Right ventricle myocardium inferior (tissue), 1 donor: ENCODE measurements around the gene ITPR1. TPM values are rescaled to one million over a fixed set of nuclear protein-coding genes. Genes with fewer than 3 reads are reported as not detected.
A peak's percentile ranks its signal among the peaks of the same experiment; 100 is the strongest.
"Not testable (repeated sequence)": the region's sequence is repeated elsewhere in the genome, so short reads cannot be mapped to it uniquely, and the experiment has no call there.

Experiments used
- ATAC-seq: fragments of 200-7000 bp; cut with Tn5 transposase; one replicate; pipeline ENCODE4 v1.9.1; 2020; ENCODE audit warnings: mild to moderate bottlenecking, moderate library complexity
- DNase-seq: peaks from one replicate; pipeline ENCODE4 v3.0.0; 2021; ENCODE audit errors: missing footprints
- intact Hi-C: fragments of 100-400 bp; cut with DNase I; formaldehyde crosslinking; loops from one replicate; pipeline ENCODE4 v1.11.0; 2022
- total RNA-seq: library from RNA; stranded (reverse); fragmentation: NEBNext Ultra II Directional; extraction: Animal tissue kit (Norgen Biotek cat#: 25700); gene quantifications from one replicate; pipeline ENCODE4 v1.2.1, GENCODE V29; 2021
- donor health status: DM: no; HTN: yes; CAD: no; lungs with severe emphysema.

ITPR1 gene
- total RNA-seq, 1 donor from 2014 or later, result 22.4 TPM

DNA sequence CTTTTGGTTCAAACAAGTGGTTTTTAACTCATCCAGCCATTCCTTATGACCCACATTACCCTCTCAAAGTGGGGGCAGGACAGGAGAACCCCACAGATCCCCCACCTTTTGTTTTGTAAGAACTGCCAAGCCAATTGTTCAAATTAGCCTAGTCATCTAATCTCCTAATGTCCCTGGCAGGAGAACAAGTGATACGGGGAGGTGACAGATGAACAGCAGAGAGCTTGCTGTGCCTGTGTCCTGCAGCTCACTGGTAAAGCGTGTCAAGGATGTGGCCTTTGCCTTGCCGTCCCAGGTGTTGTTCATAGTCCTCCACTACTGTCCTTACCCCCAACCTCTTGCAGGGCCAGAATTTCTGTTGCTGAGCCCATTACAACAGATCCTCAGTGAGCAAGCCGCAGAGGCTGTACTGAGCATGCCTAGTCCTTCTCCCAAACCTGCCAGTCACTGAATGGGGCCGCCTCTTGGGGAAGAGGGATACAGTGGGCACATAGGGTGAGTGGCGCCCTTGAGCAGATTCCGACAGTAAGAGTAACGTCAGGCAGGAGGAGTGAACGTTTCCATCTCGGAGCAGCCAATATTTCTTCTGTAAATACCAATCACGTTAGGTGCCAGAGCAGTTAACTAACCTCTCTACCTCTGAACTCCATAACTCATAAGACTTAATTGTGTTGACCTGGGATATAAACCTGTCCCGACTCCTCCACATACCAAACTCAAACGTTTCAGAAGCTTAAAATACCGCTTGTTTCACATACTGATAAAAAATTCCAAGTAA is 87.4 kb downstream of the ITPR1 start:
- ATAC-seq (peak; percentile 64), DNase-seq (no peak)
- intact Hi-C loops, result loop anchor here (2.0 to 5.0 kb wide), 2 partner anchors 48 to 88 kb away; partner anchors contain the start of gene ITPR1

DNA sequence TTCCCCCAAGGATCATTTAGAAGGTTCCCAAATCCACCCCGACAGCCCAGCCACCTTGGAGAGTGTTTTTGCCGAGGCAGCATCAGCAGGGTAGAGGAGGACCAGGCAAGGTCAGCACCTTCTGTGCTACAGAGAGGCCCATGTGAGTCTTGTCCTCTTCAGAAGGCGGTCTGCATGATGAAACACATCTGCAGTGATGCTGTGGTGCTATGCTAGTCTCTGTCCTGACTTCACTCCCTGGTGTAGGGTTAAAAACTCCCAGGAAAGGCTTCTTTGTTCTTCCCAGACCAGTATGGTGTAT is 87.9 kb downstream of the ITPR1 start:
- intact Hi-C loops, result loop anchor here (2.0 to 5.0 kb wide), 2 partner anchors 49 to 88 kb away; partner anchors contain the start of gene ITPR1
- ATAC-seq, result peak; percentile 42
- no peak for DNase-seq

DNA sequence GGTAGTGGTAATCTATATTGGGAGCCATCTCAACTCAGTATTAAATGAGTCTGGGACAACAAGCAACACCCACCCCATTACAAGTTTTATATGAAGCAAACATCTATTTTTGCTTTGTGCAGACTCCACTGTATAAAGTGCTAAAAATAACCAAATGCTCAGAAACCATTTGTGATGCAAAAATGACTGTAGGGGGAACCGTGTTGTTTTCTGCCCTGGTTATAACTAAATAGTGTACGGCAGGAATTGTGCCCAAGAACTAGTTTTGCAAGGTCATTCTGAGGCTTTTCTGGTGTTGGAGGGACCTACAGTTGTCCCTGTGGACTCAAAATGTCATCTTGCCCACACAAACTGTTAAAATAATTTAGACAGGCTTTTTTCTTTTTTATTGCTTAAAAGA is 88.3 kb downstream of the ITPR1 start:
- intact Hi-C loops, result loop anchor here (2.0 to 5.0 kb wide), 2 partner anchors 49 to 89 kb away; partner anchors contain the start of gene ITPR1
- DNase-seq (no peak), ATAC-seq (no peak)

DNA sequence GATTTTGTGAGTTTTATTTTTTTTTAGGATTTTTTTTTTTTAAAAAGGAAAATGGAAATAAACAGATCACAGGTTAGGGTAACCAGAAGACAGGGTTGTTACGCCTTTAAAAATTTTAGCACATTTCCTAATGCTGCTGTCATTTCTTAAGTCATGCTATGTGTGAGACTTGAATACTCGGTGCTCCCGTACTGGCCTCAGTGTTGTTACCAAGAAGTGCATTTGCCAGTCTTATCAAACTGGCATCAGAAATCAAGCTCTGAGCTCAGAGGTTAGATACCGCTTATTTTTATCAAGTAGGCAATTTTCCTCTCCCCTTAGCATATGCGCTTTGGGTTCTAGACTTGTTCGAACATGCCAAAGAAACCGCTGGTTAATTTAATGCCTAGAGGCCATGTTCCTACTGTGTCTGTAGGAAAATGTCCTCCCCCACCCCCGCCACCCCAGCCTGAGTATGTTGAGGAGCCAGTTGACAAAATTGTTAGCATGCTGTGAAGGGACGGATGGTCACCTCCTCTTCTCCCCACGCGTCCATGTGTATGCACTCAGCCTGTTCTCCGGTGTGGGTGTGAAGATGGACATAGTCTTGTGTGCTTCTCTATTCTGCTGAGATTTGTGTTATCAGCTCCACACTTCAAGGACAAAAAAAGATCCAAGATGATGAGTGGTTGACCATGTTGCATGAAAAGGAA is 88.9 kb downstream of the ITPR1 start:
- no peak for ATAC-seq
- intact Hi-C loops, result loop anchor here (2.0 to 5.0 kb wide), 2 partner anchors 50 to 89 kb away; partner anchors contain the start of gene ITPR1

DNA sequence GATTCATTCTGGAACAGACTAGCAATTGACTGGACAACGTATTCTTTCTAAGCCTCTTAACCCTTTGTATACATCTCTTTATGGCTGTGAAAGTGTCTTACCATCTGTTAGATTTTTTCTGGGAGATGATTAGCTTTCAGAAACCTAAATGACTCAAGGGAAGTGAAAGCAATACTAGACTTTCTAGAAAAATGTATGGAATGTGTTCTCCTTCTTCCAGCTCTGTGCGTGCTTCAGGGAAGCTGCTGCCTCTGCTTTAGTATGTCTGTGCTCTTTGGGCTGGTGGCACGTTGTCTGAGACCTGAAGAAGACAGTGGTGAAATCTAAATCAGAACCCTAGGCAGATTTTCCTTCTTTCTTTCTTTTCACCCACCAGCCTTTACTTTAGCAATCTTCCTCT is 89.5 kb downstream of the ITPR1 start:
- intact Hi-C loops, result loop anchor here (5.0 kb wide), 1 partner anchor 50 kb away; no protein-coding TSS in a partner anchor
- ATAC-seq (no peak), DNase-seq (no peak)

More for the DNA sequence above, 88.9 kb downstream of the ITPR1 start:
- DNase-seq, result no peak

DNA sequence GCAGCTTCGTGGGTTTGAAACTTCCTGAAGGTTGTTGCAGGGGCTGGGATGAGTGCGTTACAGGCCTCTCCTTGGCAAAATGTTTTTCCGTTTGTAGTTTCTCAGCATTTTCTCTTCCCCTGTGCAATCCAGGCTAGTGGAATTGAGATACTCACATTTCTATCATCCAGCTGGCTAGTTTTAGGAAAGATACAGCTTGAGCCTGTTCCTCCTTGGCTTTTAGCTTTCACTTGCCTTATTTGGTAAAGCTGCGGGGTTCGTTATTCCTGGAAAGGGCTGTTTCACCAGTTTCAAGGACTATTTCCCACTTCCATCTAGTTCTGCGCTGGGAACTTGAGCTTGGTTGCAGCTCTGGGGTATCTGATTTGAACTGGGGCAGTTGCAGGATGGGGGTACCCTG is 90.3 kb downstream of the ITPR1 start:
- DNase-seq, result no peak
- ATAC-seq, result peak; percentile 64
- intact Hi-C loops, result loop anchor here (5.0 kb wide), 1 partner anchor 51 kb away; no protein-coding TSS in a partner anchor

DNA sequence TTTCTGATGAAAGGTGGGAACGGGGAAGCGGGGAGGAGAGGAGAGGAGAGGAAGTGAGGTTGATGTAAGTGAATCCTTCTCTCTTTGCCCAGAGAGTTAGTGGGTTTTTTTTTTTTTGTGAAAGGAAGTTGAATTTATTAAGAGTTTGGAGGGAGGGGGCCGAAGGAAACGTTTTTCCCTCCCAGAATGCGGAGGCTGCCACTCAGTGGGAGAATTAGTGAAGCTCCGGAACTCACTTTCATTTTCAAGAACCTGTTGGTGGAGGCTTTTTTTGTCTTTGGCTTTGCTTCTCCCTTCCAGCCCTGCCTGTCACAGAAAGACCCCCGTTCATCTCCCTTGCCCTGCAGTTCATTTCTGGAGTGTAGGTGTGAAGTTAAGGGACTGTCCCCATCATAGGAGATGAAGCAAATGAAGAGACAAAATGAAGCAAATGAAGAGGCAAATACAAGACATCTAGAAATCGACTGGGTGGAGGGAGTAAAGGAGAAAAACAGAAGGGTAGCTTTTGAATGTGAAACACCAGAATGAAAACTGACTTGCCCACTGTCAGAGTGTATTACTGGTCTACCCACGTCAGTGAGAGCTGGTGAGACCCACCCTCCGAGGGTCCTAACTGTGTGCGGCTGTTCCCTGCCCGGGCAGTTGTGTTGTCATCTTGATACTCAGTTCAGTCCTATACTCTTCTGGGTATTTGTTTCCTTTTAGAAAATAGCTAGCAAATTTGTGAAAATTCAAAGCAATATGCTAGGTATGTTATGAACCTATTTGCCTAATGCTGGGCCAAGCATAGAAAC is 91.5 kb downstream of the ITPR1 start:
- ATAC-seq (peak; percentile 12), DNase-seq (no peak)
- intact Hi-C loops, result loop anchor here (5.0 kb wide), 2 partner anchors 52 to 232 kb away; no protein-coding TSS in a partner anchor

DNA sequence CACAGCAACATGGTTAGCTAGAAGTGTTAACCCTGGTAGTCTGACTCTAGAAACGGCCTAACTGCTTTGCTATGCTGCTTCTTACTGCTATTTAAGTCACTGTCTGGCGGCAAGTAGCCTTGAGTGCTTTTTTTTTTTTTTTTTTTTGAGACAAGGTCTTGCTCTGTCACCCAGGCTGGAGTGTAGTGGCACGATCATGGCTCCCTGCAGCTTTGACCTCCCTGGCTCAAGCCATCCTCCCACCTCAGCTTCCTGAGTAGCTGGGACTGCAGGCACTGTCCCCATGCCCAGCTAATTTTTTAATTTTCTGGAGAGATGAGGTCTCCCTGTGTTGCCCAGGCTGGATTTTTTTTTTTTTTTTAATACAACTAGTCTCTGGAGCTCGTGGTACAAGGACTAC is 93.2 kb downstream of the ITPR1 start:
- DNase-seq, result no peak
- ATAC-seq, result no peak
- intact Hi-C loops, result loop anchor here (5.0 kb wide), 1 partner anchor 234 kb away; no protein-coding TSS in a partner anchor

DNA sequence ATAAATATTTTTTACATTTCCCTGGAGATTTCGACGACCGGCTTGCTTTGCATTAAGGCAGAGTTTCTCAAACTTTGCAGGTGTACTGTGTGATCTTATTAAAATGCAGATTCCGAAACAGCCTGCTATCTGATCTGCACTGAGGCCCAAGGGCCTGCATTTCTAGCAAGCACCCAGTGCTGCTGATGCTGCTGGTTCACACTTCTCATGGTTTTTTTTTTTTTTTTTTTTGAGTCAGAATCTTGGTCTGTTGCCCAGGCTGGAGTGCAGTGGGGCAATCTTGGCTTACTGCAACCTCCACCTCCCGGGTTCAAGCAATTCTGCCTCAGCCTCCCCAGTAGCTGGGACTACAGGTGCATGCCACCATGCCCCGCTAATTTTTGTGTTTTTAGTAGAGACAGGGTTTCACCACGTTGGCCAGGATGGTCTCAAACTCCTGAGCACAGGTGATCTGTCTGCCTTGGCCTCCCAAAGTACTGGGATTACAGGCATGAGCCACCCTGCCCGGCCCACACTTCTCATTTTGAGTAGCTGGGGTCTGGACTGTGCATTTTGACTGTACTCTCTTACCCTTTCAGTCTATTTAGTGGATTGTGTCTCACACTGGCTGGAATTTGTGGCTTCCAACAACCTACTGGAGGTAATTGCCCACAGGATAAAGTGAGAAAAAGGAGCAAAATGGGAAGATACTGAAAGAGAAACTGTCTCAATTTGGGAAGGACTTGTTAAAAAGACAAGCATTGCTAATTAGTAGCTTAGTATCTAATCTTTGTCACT is 94.1 kb downstream of the ITPR1 start:
- no peak for ATAC-seq
- intact Hi-C loops, result loop anchor here (5.0 kb wide), 1 partner anchor 235 kb away; no protein-coding TSS in a partner anchor
- no peak for DNase-seq

DNA sequence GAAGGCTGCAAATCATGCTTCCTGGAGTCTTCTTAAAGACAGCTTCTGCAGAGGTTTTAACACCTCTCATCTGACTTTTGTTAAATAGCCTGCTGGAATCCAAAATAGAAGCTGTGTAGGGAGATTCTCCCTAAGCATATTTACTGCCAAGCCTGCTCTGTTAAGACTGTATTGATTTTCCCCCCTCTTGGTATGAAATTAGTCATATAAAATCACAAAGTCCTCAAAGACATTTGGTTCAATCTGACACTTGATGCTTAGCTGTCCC is 94.6 kb downstream of the ITPR1 start:
- intact Hi-C loops, result loop anchor here (5.0 kb wide), 1 partner anchor 235 kb away; no protein-coding TSS in a partner anchor
- ATAC-seq (no peak), DNase-seq (no peak)

DNA sequence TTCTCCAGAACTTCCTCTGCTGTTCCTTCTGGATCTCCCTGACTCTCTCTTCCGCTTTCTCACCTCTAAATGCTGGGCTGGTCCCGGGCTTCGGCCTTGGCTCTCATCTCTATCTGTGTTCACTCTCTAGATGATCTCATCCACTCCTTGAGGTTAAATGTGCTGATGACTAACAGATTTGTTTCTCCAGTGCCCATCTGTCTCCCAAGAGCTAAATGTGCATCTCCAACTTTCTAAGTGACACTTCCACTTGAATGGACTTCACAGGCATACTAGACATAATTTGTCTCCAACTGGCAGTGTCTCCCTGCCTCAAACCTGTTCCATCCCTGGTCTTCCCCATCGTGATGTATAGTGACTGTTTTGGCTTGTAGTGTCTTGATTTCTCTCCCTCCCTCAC is 95.3 kb downstream of the ITPR1 start:
- DNase-seq (no peak), ATAC-seq (peak; percentile 30)
- intact Hi-C loops, result loop anchor here (5.0 kb wide), 1 partner anchor 236 kb away; no protein-coding TSS in a partner anchor

DNA sequence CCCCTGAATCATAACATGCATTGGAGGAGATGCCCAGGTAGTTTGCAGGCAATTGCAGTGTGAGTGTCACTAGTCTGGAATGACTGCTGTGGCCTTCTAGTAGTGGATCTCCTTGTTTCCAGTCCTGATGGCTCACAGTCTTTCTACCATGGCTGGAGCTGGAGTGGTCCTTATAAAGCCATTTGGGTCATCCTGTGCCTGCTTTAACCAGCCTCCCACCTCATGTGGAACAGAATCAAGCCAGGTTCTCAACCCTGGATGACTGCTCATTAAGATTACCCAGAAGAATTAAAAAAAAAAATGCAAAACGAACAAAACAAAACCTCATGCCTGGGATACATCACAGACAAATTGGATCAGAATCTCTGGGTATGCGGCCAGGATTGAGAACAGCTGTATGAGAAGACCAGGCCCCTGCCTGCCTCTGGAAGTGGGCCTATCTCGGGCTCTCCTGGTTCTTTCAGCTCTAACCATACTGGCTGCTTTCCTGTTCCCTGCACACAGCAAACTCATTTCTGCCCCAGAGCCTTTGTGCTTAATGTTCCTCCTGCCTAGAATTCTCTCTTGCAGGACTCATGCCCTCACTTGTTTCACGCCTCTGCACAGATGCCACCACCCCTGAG is 96.4 kb downstream of the ITPR1 start:
- DNase-seq (no peak), ATAC-seq (peak; percentile 90)
- intact Hi-C loops, result loop anchor here (5.0 kb wide), 2 partner anchors 43 to 237 kb away; no protein-coding TSS in a partner anchor

DNA sequence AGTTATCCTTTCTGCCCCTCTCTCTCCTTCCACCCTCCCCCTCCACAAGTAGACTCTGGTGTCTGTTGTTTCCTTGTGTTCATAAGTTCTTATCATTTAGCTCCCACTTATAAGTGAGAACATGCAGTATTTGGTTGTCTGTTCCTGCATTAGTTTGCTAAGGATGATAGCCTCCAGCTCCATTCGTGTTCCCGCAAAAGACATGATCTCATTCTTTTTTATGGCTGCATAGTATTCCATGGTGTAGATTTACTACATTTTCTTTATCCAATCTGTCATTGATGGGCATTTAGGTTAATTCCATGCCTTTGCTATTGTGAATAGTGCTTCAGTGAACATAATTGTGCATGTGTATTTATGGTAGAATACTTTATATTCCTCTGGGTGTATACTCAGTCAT is 97.7 kb downstream of the ITPR1 start:
- not testable (repeated sequence) for DNase-seq, ATAC-seq
- intact Hi-C loops, result loop anchor here (5.0 kb wide), 1 partner anchor 41 kb away; no protein-coding TSS in a partner anchor

DNA sequence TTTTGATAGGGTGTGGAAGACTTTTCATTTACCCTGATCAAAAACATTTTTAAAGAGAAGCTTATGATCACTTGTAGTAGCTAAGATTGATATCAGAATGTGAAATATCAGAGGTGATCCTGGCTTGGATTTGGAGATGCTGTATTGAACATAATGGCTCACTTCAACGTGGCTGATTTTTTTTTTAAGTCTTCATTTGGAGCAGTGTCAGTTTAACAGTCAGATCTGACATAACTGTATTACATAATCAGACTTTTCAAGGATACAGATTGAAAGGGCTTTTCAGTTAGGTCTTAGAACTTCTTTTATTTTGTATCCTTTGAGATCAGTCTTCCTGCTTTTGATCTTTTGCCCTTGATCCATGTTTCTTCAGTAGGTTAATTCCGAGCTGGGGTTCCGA is 98.5 kb downstream of the ITPR1 start:
- ATAC-seq (no peak), DNase-seq (no peak)
- intact Hi-C loops, result loop anchor here (5.0 kb wide), 1 partner anchor 41 kb away; no protein-coding TSS in a partner anchor

DNA sequence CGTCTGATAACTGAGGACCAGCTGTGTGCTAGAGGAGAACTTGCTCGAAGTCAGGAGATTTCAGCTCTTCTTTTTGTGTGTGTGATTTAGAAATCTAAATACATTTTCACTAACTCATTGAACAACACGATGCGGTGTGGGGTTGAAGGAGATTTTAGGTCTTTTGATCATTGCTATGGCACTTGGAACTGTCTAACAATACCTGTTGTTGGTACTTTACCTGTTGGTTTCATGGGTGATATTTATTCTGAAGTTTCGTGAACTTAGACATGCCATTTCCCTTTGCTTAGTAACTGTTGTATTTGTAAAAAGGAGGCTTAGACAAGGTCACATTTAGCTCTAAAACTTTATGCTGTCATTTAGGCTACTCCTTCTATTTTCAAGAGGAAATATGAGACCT is 99.9 kb downstream of the ITPR1 start:
- no peak for ATAC-seq
- intact Hi-C loops, result loop anchor here (5.0 kb wide), 1 partner anchor 39 kb away; no protein-coding TSS in a partner anchor

DNA sequence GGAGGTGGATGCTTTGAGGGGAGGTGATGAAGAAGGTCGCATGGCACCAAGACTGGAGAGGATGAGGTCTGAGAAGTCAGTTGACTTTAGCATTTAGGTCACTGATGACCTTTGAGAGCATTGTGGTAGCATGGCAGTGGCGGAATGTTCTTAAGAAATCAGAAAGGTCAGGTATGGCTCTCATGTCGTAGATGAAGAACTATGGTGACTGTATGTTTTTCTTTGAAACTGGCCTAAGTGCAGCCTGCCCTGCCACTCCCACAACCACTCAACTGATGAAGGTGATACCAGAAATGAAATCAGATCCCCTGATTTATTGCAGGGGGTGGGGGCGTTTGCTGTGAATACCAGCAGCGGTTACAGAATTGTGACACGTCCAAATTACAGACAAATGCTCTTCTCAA is 102.6 kb downstream of the ITPR1 start:
- intact Hi-C loops, result no loop called here
- ATAC-seq (no peak), DNase-seq (no peak)

More for the DNA sequence above, 99.9 kb downstream of the ITPR1 start:
- DNase-seq, result no peak

DNA sequence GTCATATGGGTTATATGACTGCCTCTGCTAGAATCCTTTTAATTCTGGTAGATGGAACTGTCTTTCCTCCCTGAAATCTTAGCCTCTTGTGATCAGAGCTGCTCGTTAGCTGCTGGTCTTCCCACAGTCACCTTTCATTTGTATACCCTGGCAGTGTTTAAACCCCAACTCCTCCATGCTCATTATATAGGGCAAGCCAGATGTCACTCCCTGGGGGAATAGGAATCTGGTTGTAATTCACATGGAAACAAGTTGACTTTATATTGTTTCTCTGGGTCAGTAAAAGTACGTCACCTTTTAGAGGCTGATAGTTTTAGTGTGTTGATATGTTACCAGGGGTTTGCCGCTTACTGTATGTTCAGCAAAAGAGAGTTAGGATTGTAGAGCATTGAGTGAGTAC is 103.5 kb downstream of the ITPR1 start:
- no peak for ATAC-seq
- intact Hi-C loops, result no loop called here
- DNase-seq, result no peak
